HG03575 (cell line): ENCODE measurements around the gene CBS.
"Not testable (repeated sequence)": the region's sequence is repeated elsewhere in the genome, so short reads cannot be mapped to it uniquely, and the experiment has no call there.

ENCODE experiments used
- ATAC-seq: cut with Tn5 transposase; IDR thresholded peaks from one replicate; pipeline ENCODE4 v1.9.1; 2021; ENCODE audit not compliant: unreplicated experiment, insufficient number of reproducible peaks, low FRiP score; ENCODE audit errors: extremely low read depth

The CBS gene

GRCh38 chr21:43074401-43075169 is 1.1 kb downstream of the CBS start:
- not testable (repeated sequence) for ATAC-seq

- ATAC-seq, result not testable (repeated sequence)
These were observed 2.9 kb downstream of the CBS start for GRCh38 chr21:43072742-43073141.

- not testable (repeated sequence) for ATAC-seq
These were observed 6.0 kb downstream of the CBS start for GRCh38 chr21:43069682-43070081.

GRCh38 chr21:43068065-43068464 is 7.6 kb downstream of the CBS start:
- not testable (repeated sequence) for ATAC-seq

GRCh38 chr21:43066690-43067089 is 8.9 kb downstream of the CBS start:
- ATAC-seq, result not testable (repeated sequence)

- not testable (repeated sequence) for ATAC-seq
These were observed 9.6 kb downstream of the CBS start for GRCh38 chr21:43065991-43066390.

- ATAC-seq, result not testable (repeated sequence)
These were observed 11.2 kb downstream of the CBS start for GRCh38 chr21:43064265-43064917.

- ATAC-seq, result not testable (repeated sequence)
These were observed 12.5 kb downstream of the CBS start for GRCh38 chr21:43062955-43063664.

GRCh38 chr21:43053112-43053511 is 22.5 kb downstream of the CBS start:
- ATAC-seq, result not testable (repeated sequence)

GRCh38 chr21:43045876-43046821 is 29.5 kb downstream of the CBS start:
- ATAC-seq, result not testable (repeated sequence)

- ATAC-seq, result not testable (repeated sequence)
These were observed 30.3 kb downstream of the CBS start for GRCh38 chr21:43045165-43045875.

GRCh38 chr21:43044547-43044946 is 31.1 kb downstream of the CBS start:
- ATAC-seq, result not testable (repeated sequence)

GRCh38 chr21:43043291-43043690 is 32.3 kb downstream of the CBS start:
- not testable (repeated sequence) for ATAC-seq

GRCh38 chr21:43042169-43042568 is 33.5 kb downstream of the CBS start:
- not testable (repeated sequence) for ATAC-seq

- not testable (repeated sequence) for ATAC-seq
These were observed 37.0 kb downstream of the CBS start for GRCh38 chr21:43038659-43039044.

GRCh38 chr21:43037918-43038658 is 37.5 kb downstream of the CBS start:
- ATAC-seq, result not testable (repeated sequence)

- ATAC-seq, result not testable (repeated sequence)
These were observed 38.7 kb downstream of the CBS start for GRCh38 chr21:43036889-43037288.
